ACC112 (cell line): ENCODE measurements around the gene PTGER4.
"Not testable (repeated sequence)": the region's sequence is repeated elsewhere in the genome, so short reads cannot be mapped to it uniquely, and the experiment has no call there.

Experiments
- H2AFZ ChIP-seq: fragments of 200-600 bp; sonication (generic); one replicate; pipeline ENCODE4 v1.6.0; 2017; ENCODE audit warnings: antibody characterized with exemption, low read length; ENCODE audit not compliant: unreplicated experiment
- H3K27ac ChIP-seq: fragments of 200-600 bp; sonication (generic); 2 replicates; pipeline ENCODE4 v1.5.1; 2014; ENCODE audit warnings: low read depth, mild to moderate bottlenecking, antibody characterized with exemption, low read length, moderate library complexity
- H3K27me3 ChIP-seq: fragments of 200-600 bp; sonication (generic); 2 replicates; pipeline ENCODE4 v1.6.1; 2014; ENCODE audit warnings: mild to moderate bottlenecking, antibody characterized with exemption, low read length, moderate library complexity, mixed read lengths; ENCODE audit not compliant: insufficient read depth
- H3K36me3 ChIP-seq: fragments of 200-600 bp; sonication (generic); 2 replicates; pipeline ENCODE4 v1.6.1; 2016; ENCODE audit warnings: mild to moderate bottlenecking, antibody characterized with exemption, low read length, moderate library complexity, mixed read lengths; ENCODE audit not compliant: insufficient read depth
- H3K4me1 ChIP-seq: fragments of 200-600 bp; sonication (generic); one replicate; pipeline ENCODE4 v1.6.1; 2016; ENCODE audit warnings: low read length, mixed read lengths; ENCODE audit not compliant: insufficient read depth, unreplicated experiment, control insufficient read depth
- H3K4me3 ChIP-seq: fragments of 200-600 bp; sonication (generic); 2 replicates; pipeline ENCODE4 v1.5.1; 2014; ENCODE audit warnings: mild to moderate bottlenecking, low read depth, low read length
- H3K79me2 ChIP-seq: fragments of 200-600 bp; sonication (generic); one replicate; pipeline ENCODE4 v1.6.0; 2016; ENCODE audit warnings: low read length; ENCODE audit not compliant: control insufficient read depth, unreplicated experiment, insufficient read depth

Gene PTGER4

DNA sequence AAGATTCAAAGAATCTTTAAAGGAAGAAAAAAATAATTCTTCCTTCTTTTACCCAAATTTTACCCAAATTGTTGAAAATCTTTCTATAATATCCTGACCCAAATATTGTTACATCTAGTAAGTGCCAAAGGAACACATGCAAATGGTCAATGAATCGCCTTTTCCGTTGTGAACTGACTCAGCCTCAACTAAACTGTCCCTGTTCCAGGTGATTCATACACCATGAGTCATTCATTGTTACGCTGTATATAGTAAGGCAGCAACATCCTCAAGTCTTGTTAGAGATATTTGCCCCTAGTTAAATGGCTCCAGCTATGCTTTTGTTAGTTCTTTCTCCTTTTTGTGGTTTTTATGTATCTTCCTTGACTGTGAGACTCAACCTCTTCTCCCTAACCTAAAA, 9.7 kb downstream of the PTGER4 start:
- Histone ChIP-seq H3K27ac (peak overlapping the region; percentile 88), H2AFZ (no peak overlapping the region), H3K4me3 (peak overlapping the region; percentile 57), H3K4me1 (peaks cover 45% of the 10 kb centered on the region), H3K27me3 (no peaks in the 10 kb centered on the region), H3K79me2 (peaks cover 59% of the 10 kb centered on the region), H3K36me3 (peaks cover 15% of the 10 kb centered on the region)

GRCh38 chr5:40690267-40690666, 10.6 kb downstream of the PTGER4 start:
- Histone ChIP-seq H2AFZ (no peak overlapping the region), H3K4me1 (peaks cover 41% of the 10 kb centered on the region), H3K4me3 (no peak overlapping the region), H3K27me3 (no peaks in the 10 kb centered on the region), H3K79me2 (peaks cover 51% of the 10 kb centered on the region), H3K36me3 (peaks cover 20% of the 10 kb centered on the region), H3K27ac (peak overlapping the region; percentile 88)

- no peak overlapping the region for H3K4me3 ChIP-seq
- peaks cover 29% of the 10 kb centered on the region for H3K4me1 ChIP-seq
- peaks cover 37% of the 10 kb centered on the region for H3K79me2 ChIP-seq
- peaks cover 24% of the 10 kb centered on the region for H3K36me3 ChIP-seq
- H3K27me3 ChIP-seq: no peaks in the 10 kb centered on the region
- H3K27ac ChIP-seq: no peak overlapping the region
- H2AFZ ChIP-seq: no peak overlapping the region
These were observed 12.2 kb downstream of the PTGER4 start for GRCh38 chr5:40691894-40692293.

- Histone ChIP-seq H3K36me3 (peaks cover 24% of the 10 kb centered on the region), H3K27ac (no peak overlapping the region), H3K4me1 (peaks cover 8% of the 10 kb centered on the region), H3K79me2 (peaks cover 17% of the 10 kb centered on the region), H3K4me3 (no peak overlapping the region), H2AFZ (no peak overlapping the region), H3K27me3 (no peaks in the 10 kb centered on the region)
These were observed 14.7 kb downstream of the PTGER4 start for GRCh38 chr5:40694433-40694832.

GRCh38 chr5:40700116-40700782, 20.5 kb downstream of the PTGER4 start:
- H3K4me1 ChIP-seq: no peaks in the 10 kb centered on the region

GRCh38 chr5:40702027-40702426, 22.3 kb downstream of the PTGER4 start:
- not testable (repeated sequence) for H3K27ac ChIP-seq, H3K27me3 ChIP-seq, H3K4me1 ChIP-seq, H2AFZ ChIP-seq, H3K36me3 ChIP-seq, H3K4me3 ChIP-seq, H3K79me2 ChIP-seq

More at GRCh38 chr5:40700116-40700782, 20.5 kb downstream of the PTGER4 start:
- no peaks in the 10 kb centered on the region for H3K27me3 ChIP-seq
- peaks cover 4% of the 10 kb centered on the region for H3K36me3 ChIP-seq
- H3K27ac ChIP-seq: no peak overlapping the region
- H2AFZ ChIP-seq: no peak overlapping the region
- H3K4me3 ChIP-seq: no peak overlapping the region
- no peaks in the 10 kb centered on the region for H3K79me2 ChIP-seq

- H3K79me2 ChIP-seq, H3K27me3 ChIP-seq, H3K4me3 ChIP-seq, H2AFZ ChIP-seq, H3K36me3 ChIP-seq, H3K4me1 ChIP-seq, H3K27ac ChIP-seq: not testable (repeated sequence)
These were observed 25.8 kb downstream of the PTGER4 start for GRCh38 chr5:40705484-40705883.

DNA sequence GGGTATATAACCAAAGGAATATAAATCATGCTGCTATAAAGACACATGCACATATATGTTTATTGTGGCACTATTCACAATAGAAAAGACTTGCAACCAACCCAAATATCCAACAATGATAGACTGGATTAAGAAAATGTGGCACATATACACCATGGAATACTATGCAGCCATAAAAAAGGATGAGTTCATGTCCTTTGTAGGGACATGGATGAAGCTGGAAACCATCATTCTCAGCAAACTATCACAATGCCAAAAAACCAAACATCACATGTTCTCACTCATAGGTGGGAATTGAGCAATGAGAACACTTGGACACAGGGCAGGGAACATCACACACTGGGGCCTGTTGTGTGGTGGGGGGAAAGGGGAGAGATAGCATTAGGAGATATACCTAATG, 30.9 kb downstream of the PTGER4 start:
- not testable (repeated sequence) for H3K27me3 ChIP-seq, H2AFZ ChIP-seq, H3K27ac ChIP-seq, H3K79me2 ChIP-seq, H3K4me3 ChIP-seq, H3K4me1 ChIP-seq, H3K36me3 ChIP-seq

GRCh38 chr5:40714001-40714400, 34.3 kb downstream of the PTGER4 start:
- Histone ChIP-seq H2AFZ (no peak overlapping the region), H3K36me3 (peaks cover 11% of the 10 kb centered on the region), H3K4me1 (peaks cover 21% of the 10 kb centered on the region)

DNA sequence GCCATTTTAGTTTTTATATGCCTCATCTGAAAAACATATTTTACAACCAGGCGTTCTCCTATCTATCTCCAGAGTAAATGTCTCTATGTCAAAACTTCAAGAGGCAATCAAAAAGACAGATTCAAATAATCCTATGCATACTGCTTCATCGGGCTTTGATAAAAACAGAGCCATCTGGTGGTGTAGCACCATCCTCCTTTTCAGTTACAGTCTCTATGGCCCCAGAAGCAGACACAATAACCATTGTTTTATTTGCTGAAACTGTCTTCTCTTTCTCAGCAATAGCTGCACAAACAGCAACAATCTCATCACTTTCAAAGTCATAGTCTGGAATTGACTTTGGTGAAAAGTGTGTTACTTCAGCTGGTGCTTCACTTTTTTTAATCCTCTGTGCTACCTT, 36.3 kb downstream of the PTGER4 start:
- Histone ChIP-seq H3K27ac (no peak overlapping the region), H3K4me3 (no peak overlapping the region), H3K36me3 (peaks cover 15% of the 10 kb centered on the region), H2AFZ (no peak overlapping the region), H3K27me3 (no peaks in the 10 kb centered on the region), H3K79me2 (no peaks in the 10 kb centered on the region), H3K4me1 (peaks cover 21% of the 10 kb centered on the region)

More at GRCh38 chr5:40714001-40714400, 34.3 kb downstream of the PTGER4 start:
- Histone ChIP-seq H3K79me2 (no peaks in the 10 kb centered on the region), H3K4me3 (no peak overlapping the region), H3K27ac (no peak overlapping the region), H3K27me3 (no peaks in the 10 kb centered on the region)

- Histone ChIP-seq H3K27ac (no peak overlapping the region), H3K4me3 (no peak overlapping the region), H2AFZ (no peak overlapping the region), H3K36me3 (peaks cover 15% of the 10 kb centered on the region), H3K27me3 (no peaks in the 10 kb centered on the region), H3K4me1 (peaks cover 21% of the 10 kb centered on the region), H3K79me2 (no peaks in the 10 kb centered on the region)
These were observed 36.9 kb downstream of the PTGER4 start for GRCh38 chr5:40716590-40716989.
